GM23248 (cell line): Measurements from ENCODE around the gene TTC28.

ENCODE experiments used
- EZH2 ChIP-seq: fragments of 200-600 bp; sonication (generic); IDR thresholded peaks from 2 replicates; pipeline ENCODE4 v1.6.1; 2018; ENCODE audit warnings: antibody characterized with exemption, mild to moderate bottlenecking; ENCODE audit not compliant: insufficient read depth, poor library complexity, severe bottlenecking
- EZH2phosphoT487 ChIP-seq: fragments of 200-600 bp; sonication (generic); IDR thresholded peaks from 2 replicates; pipeline ENCODE4 v1.6.1; 2018; ENCODE audit warnings: antibody characterized with exemption, moderate library complexity, mild to moderate bottlenecking, low read depth; ENCODE audit not compliant: insufficient read depth

DNA sequence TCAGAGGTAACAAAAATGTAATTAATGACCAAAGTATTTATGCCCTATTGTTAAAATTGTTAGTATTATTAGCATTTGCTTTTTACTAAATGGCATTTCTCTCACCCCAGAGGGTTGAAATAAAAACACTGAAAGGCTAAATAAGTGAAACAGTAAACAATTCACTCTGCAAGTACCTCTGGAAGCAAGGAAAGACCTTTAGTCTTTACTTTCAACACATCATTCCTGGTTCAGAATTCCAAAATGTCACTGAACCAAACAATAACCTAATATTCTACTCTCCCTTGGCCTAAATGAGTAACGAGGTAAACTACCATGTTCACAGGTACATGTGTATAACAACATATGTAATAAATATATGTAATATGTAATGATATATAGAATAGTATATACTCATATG is 369.3 kb downstream of the TTC28 start:
- TF ChIP-seq EZH2phosphoT487 (no peak), EZH2 (no peak)
